Osteocyte (in vitro differentiated cells): ENCODE results near the gene PCDHB4. TPM values are rescaled to one million over a fixed set of nuclear protein-coding genes. Genes with fewer than 3 reads are reported as not detected.

Source experiments
- DNase-seq: peaks from one replicate; pipeline ENCODE4 v3.0.0; 2021; ENCODE audit warnings: mixed read lengths; ENCODE audit not compliant: unreplicated experiment; ENCODE audit errors: extremely low spot score
- H3K27ac Mint-ChIP-seq: one replicate; pipeline ENCODE4 v1.8.0; 2021; ENCODE audit warnings: mild to moderate bottlenecking, mixed read lengths; ENCODE audit not compliant: unreplicated experiment
- H3K27me3 Mint-ChIP-seq: one replicate; pipeline ENCODE4 v1.8.0; 2021; ENCODE audit warnings: mixed read lengths; ENCODE audit not compliant: unreplicated experiment
- H3K36me3 Mint-ChIP-seq: one replicate; pipeline ENCODE4 v1.8.0; 2021; ENCODE audit warnings: mixed read lengths; ENCODE audit not compliant: unreplicated experiment
- H3K4me1 Mint-ChIP-seq: one replicate; pipeline ENCODE4 v1.8.0; 2021; ENCODE audit warnings: mixed read lengths; ENCODE audit not compliant: unreplicated experiment
- H3K4me3 Mint-ChIP-seq: one replicate; pipeline ENCODE4 v1.8.0; 2021; ENCODE audit warnings: mild to moderate bottlenecking, moderate library complexity, mixed read lengths; ENCODE audit not compliant: unreplicated experiment
- H3K9me3 Mint-ChIP-seq: one replicate; pipeline ENCODE4 v1.8.0; 2021; ENCODE audit warnings: mixed read lengths; ENCODE audit not compliant: unreplicated experiment
- long read RNA-seq: library from polyadenylated mRNA; unstranded; transcript quantifications from one replicate; pipeline ENCODE4 v2.0.0, GENCODE V29; 2021
- total RNA-seq: library from RNA; stranded (reverse); gene quantifications from 2 replicates; pipeline ENCODE4 v1.2.1, GENCODE V29; 2021
- TF ChIP-seq, protein P1 (sequence below): fragments of 200-600 bp; sonication (generic); IDR thresholded peaks from 2 replicates; pipeline ENCODE4 v1.5.0; 2021; ENCODE audit warnings: antibody characterized with exemption, mild to moderate bottlenecking, moderate library complexity

The PCDHB4 gene
- total RNA-seq = 2.9 and 4.1 TPM in 2 replicates
- long read RNA-seq = 0 reads

GRCh38 chr5:141121563-141121962, at the start of gene PCDHB4:
Gene PCDHB4 (plus strand): TSS chr5:141121818. CDS start chr5:141121999, 181 bp downstream.
- H3K36me3 Mint-ChIP-seq = peaks cover 39% of the 10 kb centered on the region
- no peaks in the 10 kb centered on the region for H3K4me1 Mint-ChIP-seq
- TF ChIP-seq, protein P1, sequence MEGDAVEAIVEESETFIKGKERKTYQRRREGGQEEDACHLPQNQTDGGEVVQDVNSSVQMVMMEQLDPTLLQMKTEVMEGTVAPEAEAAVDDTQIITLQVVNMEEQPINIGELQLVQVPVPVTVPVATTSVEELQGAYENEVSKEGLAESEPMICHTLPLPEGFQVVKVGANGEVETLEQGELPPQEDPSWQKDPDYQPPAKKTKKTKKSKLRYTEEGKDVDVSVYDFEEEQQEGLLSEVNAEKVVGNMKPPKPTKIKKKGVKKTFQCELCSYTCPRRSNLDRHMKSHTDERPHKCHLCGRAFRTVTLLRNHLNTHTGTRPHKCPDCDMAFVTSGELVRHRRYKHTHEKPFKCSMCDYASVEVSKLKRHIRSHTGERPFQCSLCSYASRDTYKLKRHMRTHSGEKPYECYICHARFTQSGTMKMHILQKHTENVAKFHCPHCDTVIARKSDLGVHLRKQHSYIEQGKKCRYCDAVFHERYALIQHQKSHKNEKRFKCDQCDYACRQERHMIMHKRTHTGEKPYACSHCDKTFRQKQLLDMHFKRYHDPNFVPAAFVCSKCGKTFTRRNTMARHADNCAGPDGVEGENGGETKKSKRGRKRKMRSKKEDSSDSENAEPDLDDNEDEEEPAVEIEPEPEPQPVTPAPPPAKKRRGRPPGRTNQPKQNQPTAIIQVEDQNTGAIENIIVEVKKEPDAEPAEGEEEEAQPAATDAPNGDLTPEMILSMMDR = no peak
- no peak for DNase-seq
- H3K4me3 Mint-ChIP-seq = no peak within 1 kb of the TSS
- no peaks in the 10 kb centered on the region for H3K27me3 Mint-ChIP-seq
- H3K27ac Mint-ChIP-seq = no peak within 1 kb of the TSS
- H3K9me3 Mint-ChIP-seq = peaks cover 25% of the 10 kb centered on the region

DNA sequence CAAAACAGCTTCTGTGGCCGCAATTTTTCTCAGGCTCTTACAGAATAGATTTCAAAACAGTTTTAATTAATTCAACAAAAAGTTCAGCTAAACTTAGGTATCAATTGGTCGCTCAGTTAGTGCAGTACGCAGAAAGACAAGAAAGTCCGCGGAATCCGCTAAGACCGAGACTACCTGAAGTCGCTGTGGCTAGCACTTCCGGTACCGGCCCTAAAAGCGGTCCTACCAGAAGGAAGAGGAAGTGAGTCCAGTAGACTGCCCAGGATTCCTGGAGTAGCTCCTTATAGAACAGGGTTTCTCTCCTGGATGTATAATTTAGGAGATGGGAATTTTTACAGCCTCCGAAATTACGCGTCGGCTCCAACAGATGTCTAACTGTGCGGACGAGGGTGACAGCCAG, 43.8 kb upstream of the PCDHB4 start:
- TF ChIP-seq, protein P1 = no peak
- Mint-ChIP-seq H3K4me1 (no peaks in the 10 kb centered on the region), H3K27me3 (peaks cover 4% of the 10 kb centered on the region), H3K36me3 (no peaks in the 10 kb centered on the region), H3K27ac (no peak overlapping the region), H3K9me3 (peaks cover 5% of the 10 kb centered on the region), H3K4me3 (no peak overlapping the region)
- DNase-seq = no peak

GRCh38 chr5:141082228-141082627, 39.4 kb upstream of the PCDHB4 start:
- H3K36me3 Mint-ChIP-seq = no peaks in the 10 kb centered on the region
- peaks cover 1% of the 10 kb centered on the region for H3K27me3 Mint-ChIP-seq
- H3K9me3 Mint-ChIP-seq = no peaks in the 10 kb centered on the region
- no peak for DNase-seq
- no peaks in the 10 kb centered on the region for H3K4me1 Mint-ChIP-seq
- TF ChIP-seq, protein P1 = no peak
- no peak overlapping the region for H3K4me3 Mint-ChIP-seq
- H3K27ac Mint-ChIP-seq = no peak overlapping the region

DNA sequence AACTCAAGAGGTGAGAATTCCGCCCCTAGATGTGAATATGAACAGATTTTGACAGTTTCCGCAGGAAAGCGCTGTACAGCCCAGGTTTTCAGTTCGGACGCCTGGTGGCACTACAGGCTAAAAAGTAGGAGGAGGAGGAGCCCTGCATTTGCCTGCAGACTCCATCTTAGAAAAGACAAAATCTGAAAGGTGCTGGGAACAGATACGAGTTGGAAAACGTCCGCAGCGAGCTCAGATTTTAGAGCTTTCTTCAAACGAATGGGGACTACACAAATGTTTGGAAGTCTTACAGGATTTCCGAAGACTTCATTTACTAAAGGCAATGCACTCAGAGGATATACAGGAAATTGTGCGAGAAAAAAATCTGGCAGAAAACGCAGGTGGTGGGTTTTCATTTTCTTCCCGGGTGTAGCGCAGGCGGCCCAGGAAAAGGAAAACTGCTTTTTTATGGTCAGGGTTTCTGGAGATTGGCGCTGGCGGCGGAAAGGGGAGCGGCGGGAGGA, 37.1 kb upstream of the PCDHB4 start:
- peak overlapping the region; percentile 79 for H3K27ac Mint-ChIP-seq

DNA sequence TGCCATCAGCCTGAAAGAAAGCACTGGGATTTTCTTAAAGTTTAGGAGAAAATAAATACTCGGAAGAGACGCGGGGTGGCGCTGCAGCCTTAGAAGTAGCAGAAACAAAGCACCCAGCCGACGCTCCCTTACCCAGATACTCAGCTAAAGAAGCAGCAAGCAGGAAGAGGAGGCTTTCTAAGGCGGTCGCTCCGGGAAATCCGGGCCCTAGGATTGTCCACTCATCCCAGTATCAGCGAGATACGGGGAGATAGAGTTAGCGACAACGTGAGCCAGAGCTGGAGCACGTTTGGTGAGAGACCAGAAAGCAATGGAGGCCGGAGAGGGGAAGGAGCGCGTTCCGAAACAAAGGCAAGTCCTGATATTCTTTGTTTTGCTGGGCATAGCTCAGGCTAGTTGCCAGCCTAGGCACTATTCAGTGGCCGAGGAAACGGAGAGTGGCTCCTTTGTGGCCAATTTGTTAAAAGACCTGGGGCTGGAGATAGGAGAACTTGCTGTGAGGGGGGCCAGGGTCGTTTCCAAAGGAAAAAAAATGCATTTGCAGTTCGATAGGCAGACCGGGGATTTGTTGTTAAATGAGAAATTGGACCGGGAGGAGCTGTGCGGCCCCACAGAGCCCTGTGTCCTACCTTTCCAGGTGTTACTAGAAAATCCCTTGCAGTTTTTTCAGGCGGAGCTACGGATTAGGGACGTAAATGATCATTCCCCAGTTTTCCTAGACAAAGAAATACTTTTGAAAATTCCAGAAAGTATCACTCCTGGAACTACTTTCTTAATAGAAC, 26.9 kb upstream of the PCDHB4 start, which contains the start of gene PCDHB2:
Gene PCDHB2 (plus strand): TSS at position 135 of the 782 bp plus-strand sequence. CDS start 176 bp downstream, at position 311.
- peak within 1 kb of the TSS; percentile 96 for H3K4me3 Mint-ChIP-seq
- H3K27me3 Mint-ChIP-seq = peaks cover 6% of the 10 kb centered on the region
- peak within 1 kb of the TSS; percentile 100 for H3K27ac Mint-ChIP-seq
- TF ChIP-seq, protein P1 = peak; percentile 83
- peaks cover 14% of the 10 kb centered on the region for H3K4me1 Mint-ChIP-seq
- peaks cover 12% of the 10 kb centered on the region for H3K9me3 Mint-ChIP-seq
- no peak for DNase-seq
- peaks cover 31% of the 10 kb centered on the region for H3K36me3 Mint-ChIP-seq

More for the DNA sequence above, 37.1 kb upstream of the PCDHB4 start:
- no peak for DNase-seq
- no peaks in the 10 kb centered on the region for H3K9me3 Mint-ChIP-seq
- peak overlapping the region; percentile 75 for H3K4me3 Mint-ChIP-seq
- H3K4me1 Mint-ChIP-seq = no peaks in the 10 kb centered on the region
- TF ChIP-seq, protein P1 = peak; percentile 50
- H3K27me3 Mint-ChIP-seq = peaks cover 4% of the 10 kb centered on the region
- H3K36me3 Mint-ChIP-seq = no peaks in the 10 kb centered on the region
